Measurements from ENCODE around the gene FBXW9. TPM values are rescaled to one million over a fixed set of nuclear protein-coding genes. Genes with fewer than 3 reads are reported as not detected.
"Not testable (repeated sequence)": the region's sequence is repeated elsewhere in the genome, so short reads cannot be mapped to it uniquely, and the experiment has no call there.

FBXW9 gene
- total RNA-seq, 1 experiment from 2014 or later = 12.7 TPM

DNA sequence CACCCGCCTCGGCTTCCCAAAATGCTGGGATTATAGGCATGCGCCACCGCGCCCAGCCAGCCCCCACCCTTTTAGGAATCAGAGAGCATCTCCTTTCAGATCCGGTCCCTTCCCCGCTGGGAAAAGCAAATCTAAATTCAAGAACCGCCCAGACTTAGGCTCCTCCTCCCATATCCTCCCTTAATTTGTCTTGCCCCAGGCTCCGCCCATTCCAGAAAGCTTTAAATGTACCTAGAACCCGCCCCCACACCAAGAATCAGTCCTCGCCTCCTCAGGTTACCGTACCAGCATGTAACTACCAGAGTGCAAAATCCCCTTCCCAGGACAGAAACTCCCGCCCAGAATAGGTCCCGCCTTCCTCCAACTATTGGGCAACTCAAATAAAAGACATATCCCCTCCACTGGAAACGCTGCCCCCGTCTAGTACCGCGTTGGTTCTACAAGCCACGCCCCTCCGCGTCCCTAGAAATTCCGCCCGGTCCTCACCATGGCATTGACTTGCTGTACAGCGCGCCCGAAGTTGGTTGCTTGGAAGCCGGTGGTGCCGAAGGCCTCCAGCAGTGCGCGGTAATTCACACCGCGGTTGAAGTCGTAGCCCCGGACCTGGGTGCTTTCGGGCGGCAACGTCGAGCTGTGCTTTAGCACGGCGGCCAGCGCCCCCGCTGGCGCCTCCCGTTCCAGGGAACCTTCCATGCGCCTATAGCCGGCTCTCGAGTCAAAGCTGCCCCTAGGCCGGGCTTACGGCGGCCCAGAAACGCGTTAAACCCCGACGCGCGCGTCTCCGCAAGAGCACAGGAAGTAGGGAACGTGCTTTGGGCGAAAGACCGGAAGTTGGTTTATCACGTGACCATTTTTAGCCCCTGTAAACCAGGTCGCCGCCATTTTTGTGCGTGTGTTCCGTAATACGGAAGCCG is 15.1 kb downstream of the FBXW9 start, which contains the start of gene DHPS:
DHPS (minus strand) TSS at position 807 of the 914 bp plus-strand sequence; CDS start at position 693, 114 bp downstream.
- DNase-seq (ENCODE audit: low spot score) = peak; percentile 97

GRCh38 chr19:12680034-12680433 is 16.4 kb downstream of the FBXW9 start:
- no peak for DNase-seq (ENCODE audit: low spot score)

DNA sequence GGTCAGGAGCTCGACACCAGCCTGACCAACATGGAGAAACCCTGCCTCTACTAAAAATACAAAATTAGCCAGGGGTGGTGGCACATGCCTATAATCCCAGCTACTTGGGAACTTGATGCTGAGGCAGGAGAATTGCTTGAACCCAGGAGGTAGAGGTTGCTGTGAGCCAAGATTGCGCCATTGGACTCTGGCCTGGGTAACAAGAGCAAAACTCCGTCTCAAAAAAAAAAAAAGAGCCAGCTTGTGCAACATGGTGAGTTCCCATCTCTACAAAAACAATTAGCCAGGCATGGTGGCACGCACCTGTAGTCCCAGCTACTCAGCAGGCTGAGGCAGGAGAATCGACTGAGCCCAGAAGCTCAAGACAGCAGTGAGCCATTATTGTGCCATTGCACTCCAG is 18.4 kb downstream of the FBXW9 start:
- DNase-seq (ENCODE audit: low spot score) = not testable (repeated sequence)

DNA sequence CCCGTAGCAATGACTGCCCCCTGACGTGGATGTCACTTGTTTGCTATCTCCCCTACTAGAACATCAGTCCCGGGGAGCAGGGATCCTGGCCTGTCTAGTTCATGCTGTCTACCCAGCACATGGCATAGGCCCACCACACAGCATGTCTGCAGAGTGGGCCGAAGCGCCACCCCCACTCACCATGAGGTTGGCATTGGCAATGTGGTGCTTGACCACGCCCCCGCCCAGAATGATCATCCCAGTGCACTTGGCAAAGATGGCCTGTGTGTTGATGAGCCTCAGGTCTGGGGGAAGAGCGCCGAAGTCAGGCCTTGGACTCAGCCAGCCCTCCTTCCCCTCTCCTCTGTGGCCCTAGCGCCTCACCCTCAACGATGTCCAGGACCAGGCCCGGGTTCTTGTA is 19.5 kb downstream of the FBXW9 start:
- no peak for DNase-seq (ENCODE audit: low spot score)

GRCh38 chr19:12676384-12676792 is 20.0 kb downstream of the FBXW9 start:
- peak; percentile 72 for DNase-seq (ENCODE audit: low spot score)

DNA sequence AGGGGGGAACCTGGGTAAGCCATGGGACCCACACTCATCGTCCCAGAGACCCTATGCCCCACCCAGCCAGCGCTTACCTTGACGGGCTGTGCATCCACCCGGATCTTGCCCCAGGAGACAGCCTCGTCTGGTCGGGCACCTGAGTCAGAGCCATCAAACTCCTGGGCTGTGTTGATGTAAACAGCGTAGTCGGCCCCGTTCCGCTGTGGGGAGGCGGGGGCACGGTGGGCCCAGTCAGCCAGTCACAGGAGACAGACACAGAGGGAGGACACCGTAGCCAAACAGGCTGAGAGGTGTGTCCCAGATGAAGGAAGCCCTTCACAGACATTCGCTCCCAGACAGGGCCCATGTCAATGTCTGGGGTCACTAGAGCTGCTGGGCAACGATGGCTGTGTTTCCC is 20.5 kb downstream of the FBXW9 start:
- no peak for DNase-seq (ENCODE audit: low spot score)

- DNase-seq (ENCODE audit: low spot score) = no peak
Measured at GRCh38 chr19:12675399-12675798, 21.0 kb downstream of the FBXW9 start.

DNA sequence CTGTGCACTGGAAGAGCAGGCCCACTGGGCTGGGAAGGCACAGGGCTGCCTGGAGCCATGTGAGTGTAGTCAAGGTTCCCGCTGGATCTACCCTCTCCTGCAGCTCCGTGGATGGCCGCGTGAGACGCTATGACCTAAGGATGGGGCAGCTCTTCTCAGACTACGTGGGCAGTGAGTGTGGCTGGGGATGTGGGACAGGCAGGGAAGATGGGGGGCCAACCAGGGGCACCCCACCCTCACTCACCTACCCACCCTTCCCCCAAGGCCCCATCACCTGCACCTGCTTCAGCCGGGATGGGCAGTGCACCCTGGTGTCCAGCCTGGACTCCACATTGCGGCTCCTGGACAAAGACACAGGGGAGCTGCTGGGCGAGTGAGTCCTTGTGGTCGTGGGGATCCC is 23.7 kb downstream of the FBXW9 start:
- no peak for DNase-seq (ENCODE audit: low spot score)

DNA sequence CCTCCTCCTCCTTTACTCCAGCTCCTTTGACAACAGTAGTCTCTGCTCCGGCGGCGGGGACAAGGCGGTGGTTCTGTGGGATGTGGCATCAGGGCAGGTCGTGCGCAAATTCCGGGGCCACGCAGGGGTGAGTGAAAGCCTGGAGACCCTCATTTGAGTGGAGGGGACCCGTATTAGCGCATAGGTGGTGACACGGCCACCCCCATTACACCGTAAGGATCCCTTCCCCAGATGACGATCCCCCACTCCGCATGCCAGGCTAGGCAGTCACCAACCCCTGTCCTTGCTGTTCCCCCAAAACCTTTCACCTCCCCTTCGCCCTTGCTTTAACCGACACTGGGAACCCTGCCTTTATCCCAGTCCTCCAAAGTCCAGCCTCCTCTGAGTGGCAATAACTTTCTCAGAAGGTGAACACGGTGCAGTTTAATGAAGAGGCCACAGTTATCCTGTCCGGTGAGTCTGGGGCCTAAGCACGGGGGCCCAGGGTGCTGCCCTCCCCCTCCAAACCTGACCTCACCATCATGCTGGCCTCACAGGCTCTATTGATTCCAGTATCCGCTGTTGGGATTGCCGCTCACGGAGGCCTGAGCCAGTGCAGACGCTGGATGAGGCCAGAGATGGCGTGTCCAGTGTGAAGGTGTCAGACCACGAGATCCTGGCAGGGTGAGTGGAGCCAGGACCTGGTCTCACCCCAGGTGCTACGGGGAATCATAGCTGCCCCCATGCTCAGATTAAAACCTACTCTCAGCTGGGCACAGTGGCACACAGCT is 26.1 kb downstream of the FBXW9 start:
- no peak for DNase-seq (ENCODE audit: low spot score)

DNA sequence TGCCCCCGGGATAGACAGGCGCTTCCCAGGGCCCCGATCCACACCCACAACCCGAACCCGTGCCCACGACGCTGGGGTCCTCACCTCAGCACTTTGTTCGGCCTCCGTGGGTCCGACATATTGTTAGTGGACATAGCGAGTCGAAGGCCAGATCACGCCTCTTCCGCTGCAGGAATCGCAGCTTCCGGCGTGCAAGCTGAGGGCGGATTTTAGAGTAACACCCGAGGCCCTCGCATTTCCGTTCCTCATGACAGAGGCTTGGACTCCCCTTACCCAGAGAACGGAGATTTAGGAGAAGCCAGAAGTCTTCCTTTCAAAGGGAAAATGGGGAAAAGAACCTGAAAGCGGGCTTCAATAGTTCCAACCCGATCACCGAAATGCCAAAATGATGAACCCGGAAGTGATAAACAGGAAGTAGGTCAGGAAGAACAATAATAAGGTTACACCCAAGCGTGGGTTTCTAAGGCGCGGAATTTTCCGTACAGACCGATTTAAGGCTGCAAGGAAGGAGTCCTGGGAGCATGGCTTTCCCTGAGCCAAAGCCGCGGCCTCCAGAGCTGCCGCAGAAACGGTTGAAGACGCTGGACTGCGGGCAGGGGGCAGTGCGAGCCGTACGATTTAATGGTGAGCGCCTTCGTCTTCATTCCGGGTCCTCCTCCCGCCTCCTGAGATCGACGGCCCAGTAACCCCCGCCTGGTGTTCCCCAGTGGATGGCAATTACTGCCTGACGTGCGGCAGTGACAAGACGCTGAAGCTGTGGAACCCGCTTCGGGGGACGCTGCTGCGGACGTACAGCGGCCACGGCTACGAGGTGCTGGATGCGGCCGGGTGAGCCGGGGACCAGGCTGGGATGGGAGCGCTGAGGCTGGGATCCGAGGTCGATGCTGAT is 26.9 kb downstream of the FBXW9 start:
- DNase-seq (ENCODE audit: low spot score) = peak; percentile 75

- DNase-seq (ENCODE audit: low spot score) = no peak
Measured at GRCh38 chr19:12668932-12669269, 27.5 kb downstream of the FBXW9 start.

GRCh38 chr19:12668346-12668745 is 28.1 kb downstream of the FBXW9 start:
- DNase-seq (ENCODE audit: low spot score) = no peak

DNA sequence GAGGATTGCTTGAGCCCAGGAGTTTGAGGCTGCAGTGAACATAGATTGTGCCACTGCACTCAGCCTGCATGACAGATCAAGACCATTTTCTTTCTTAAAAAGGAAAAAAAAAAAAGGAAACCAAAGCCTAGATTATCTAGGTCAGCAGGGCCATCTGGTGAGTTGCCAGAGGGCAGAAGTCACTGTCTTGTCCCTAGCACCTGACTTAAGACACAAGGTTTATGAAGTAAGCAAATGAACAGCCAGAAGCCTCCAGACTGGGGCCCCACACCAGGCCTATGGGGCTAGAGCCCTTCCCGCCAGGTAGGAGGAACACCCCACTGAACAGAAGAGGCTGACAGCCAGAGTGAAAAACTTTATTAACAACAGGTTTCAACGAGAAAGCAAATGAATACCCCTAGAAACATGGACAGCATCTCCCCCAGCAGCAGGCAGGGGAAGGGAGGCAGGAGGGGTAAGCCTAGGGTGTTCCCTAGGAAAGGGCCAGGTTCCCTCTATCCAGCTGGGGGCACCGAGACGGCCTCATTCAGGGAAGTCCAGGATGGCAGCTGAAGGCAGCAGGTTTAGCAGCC is 28.6 kb downstream of the FBXW9 start:
- no peak for DNase-seq (ENCODE audit: low spot score)

DNA sequence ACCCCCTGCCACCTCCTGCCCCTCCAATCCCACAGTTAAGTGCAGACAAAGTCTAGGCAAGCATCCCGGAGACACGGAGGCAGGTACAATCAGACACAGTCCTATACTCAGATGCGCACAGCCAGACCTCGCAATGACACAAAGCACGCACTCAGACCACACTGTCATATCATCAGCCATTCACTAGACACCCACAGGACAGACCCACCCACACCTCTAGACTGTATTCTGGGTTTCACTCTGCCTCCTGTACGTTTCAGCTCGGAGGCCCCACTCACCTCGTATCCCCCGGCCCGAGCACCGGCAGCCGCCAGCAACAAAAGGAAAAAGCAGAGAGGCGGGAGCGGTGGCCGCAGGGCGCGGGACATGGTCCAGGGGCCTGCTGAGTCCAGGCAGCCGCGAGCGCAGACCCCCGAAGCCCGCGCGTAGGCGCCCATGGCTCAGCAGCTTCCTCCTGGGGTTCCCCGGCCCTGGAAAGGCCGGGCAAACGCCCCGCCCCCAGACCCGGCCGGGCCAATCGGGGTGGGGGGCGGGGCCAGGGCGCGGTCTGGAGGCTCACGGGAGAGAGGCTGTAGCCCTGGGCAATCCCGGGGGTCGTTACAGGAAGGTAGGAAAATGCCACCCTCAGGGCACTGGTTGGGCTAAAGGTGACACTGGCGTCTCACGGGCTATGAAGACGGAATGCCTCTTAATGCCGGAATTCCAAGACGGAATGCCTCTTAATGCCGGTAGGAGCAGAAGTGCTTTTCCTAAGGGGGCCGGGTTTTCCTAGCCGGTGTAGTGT is 30.0 kb downstream of the FBXW9 start, which contains the start of the genes MAN2B1 and WDR83:
MAN2B1 (minus strand) TSS at position 478 of the 784 bp plus-strand sequence; CDS start at position 437, 41 bp downstream.
WDR83 (plus strand) TSS at position 543 of the 784 bp plus-strand sequence. CDS start 2,984 bp downstream, outside the sequence.
- DNase-seq (ENCODE audit: low spot score) = no peak

DNA sequence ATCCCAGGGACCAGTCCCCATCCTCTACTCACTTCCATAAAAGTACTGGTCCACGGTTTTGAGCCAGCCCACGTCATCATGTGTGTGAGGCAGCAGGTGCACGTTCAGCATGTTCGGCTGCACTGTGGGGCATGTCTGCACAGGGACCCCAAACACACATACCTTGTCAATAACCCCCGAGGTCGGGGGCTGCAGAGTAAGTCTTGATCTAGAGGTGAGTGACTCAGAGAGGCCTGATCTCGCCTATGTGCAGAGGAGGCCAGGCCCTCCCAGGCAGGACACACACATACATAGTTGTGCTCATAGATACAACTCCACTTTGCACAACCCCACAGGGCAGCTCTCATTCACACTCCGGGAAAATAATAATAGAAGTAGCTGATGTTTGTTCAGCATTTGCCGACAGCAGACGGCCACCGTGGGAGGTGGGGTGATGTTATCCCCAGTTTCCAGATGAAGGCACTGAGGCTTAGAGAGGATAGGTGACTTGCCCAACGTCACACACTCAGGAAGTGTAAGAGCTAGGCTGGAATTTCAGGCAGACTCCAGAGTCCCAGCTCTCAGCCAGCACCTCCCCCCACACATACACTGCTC is 30.7 kb downstream of the FBXW9 start:
- no peak for DNase-seq (ENCODE audit: low spot score)

DNA sequence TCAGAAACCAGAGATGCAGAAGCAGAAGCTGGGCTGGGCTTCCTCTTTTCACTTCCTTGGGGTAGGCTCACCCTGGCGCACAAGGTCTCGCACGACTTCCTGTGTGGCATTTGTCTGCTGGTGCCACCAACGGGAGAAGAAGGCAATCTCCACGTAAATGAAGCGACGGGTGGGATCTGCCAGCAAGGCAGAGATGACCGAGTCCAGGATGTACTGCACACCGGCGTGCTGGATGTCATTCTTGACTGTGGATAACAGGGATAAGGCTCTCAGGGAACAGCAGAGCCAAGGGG is 31.2 kb downstream of the FBXW9 start:
- no peak for DNase-seq (ENCODE audit: low spot score)

GRCh38 chr19:12664406-12665280 is 31.8 kb downstream of the FBXW9 start:
- no peak for DNase-seq (ENCODE audit: low spot score)

GRCh38 chr19:12660980-12661379 is 35.5 kb downstream of the FBXW9 start:
- no peak for DNase-seq (ENCODE audit: low spot score)

DNA sequence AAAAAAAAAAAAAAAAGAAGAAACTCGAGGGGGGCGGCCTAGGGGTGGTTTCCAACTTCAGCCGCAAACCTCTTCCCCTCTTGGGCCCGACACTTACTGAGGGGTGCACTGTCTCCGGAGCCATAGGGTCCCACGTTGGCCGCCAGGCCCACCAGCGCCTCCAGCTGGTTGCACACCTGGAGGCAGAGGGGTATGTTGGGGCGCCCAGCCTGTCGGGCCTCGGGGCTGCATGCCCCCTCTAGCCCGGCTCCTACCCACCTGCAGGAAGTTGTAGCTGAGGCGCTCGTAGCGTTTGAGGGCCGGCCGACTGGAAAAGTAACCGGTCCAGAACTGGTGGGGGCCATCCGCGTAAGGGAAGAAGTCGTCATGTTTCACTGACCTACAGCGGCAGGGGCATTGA is 38.5 kb downstream of the FBXW9 start:
- no peak for DNase-seq (ENCODE audit: low spot score)
